ENCODE results near the gene HSF4. TPM values are rescaled to one million over a fixed set of nuclear protein-coding genes. Genes with fewer than 3 reads are reported as not detected.

Gene HSF4
- total and polyA plus RNA-seq, 2 of the 4 experiments (the other 2 are of a cell fraction), result 0.54 to 7.5 TPM

DNA sequence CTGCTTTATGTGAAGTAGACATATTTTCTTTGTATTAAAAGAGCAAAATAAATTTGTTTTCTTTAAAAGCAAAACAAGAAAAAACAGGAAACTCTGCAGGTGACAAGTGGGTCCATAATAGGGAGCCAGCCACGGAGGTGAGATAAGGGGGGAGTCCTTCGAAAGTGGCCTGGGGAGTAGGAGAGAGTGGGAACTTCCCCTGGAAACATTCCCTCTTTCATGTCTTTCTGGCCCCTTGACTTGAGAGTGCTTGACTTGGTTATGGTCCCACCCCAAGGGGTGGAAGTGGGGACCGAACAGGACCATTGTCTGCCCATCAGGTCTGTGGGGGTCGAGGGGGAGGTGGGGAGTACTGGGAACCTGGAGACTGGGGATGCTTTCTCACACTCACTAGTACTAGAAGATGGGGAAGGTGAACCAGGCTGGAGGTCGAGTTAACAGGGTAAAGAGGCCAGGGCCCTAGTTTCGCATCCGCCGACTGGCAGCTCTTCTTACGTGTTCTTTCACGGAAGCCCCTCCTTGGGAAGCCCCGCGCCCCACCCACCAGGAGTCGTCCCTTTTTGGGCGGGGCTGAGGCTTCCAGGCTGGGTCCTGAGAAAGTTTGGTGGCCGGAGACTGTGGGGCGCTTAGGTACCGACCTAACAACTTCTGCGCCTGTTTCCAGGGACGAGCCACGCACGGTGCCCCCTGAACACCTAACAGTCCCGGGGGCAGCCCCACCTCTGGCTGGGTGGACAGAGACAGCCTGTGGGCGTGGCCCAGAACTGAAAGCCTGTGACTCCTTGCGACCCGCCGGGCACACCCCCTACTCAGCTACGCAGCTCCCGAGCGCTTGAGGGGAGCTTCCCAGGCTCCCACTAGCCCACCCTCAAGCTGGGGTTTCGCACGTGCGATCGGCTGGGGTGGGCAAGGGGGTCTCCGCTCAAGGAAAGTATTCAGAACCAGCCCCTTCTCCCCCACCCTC, 5.6 kb upstream of the HSF4 start:
- ChIA-PET POLR2A (ENCODE audit: unreplicated experiment) (no interaction called here), CTCF (interaction anchor here (0.9 kb wide), 1 partner anchor 141 kb away, joined by 3 read pairs; no protein-coding TSS in a partner anchor)
- WGBS, 2 experiments (ENCODE audit: extremely low coverage in 2 of 2, insufficient read length in 1 of 2), result 0% methylated on average over 4 of the region's 34 CpGs; no CpG with 5 or more reads in 1 of the 2 experiments

More for the DNA sequence above, 5.6 kb upstream of the HSF4 start:
- Histone ChIP-seq H2BK5ac (ENCODE audit: low read depth, low read length, poor library complexity, severe bottlenecking) (no peak overlapping the region), H3K56ac (ENCODE audit: extremely low read depth, insufficient read depth, low read length) (no peak overlapping the region), H3K9me1 (ENCODE audit: insufficient read depth, low read length) (peaks cover 5% of the 10 kb centered on the region; the same call in 1 of the 2 replicates), H3K27me3 (ENCODE audit: control insufficient read depth, insufficient read depth, low read length) (peaks cover 7% of the 10 kb centered on the region; the same call in 1 of the 2 replicates), H3K4me3 (ENCODE audit: insufficient read depth, low read depth, low read length) (peak overlapping the region; percentile 86), H4K8ac (ENCODE audit: low read depth in 2 of 2, low read length in 2 of 2) (peak overlapping the region; percentile 60 to 84; a peak in 2 of 4 replicates), H3K9ac (ENCODE audit: low read depth, low read length) (peak overlapping the region; percentile 68), H2BK120ac (ENCODE audit: low read depth, low read length) (no peak overlapping the region), H4K20me1 (ENCODE audit: insufficient read depth, low read length) (peaks cover 30% of the 10 kb centered on the region), H2BK20ac (ENCODE audit: low read depth, low read length) (no peak overlapping the region), H4K91ac (ENCODE audit: insufficient read depth, low read depth, low read length) (peak overlapping the region; percentile 11; the same call in 1 of the 2 replicates), H3K4me1 (ENCODE audit: control insufficient read depth, insufficient read depth, low read length) (peaks cover 14% of the 10 kb centered on the region; the same call in 1 of the 2 replicates), H3K4me2 (ENCODE audit: low read depth, low read length) (peak overlapping the region; percentile 87), H3K18ac (ENCODE audit: low read depth, low read length) (no peak overlapping the region), H2AK9ac (replicated peaks; ENCODE audit: low read depth, low read length, poor library complexity) (peak overlapping the region; percentile 96), H3K4ac (ENCODE audit: low read depth, low read length) (peak overlapping the region; percentile 75), H2AFZ (replicated peaks; ENCODE audit: low read length, poor library complexity) (peak overlapping the region; percentile 99), H2BK15ac (ENCODE audit: low read depth, low read length) (no peak overlapping the region), H2AK5ac (ENCODE audit: low read depth, low read length) (peak overlapping the region; percentile 76; the same call in 1 of the 2 replicates), H3K36me3 (ENCODE audit: control insufficient read depth, insufficient read depth, low read length) (peaks cover 3% of the 10 kb centered on the region; the same call in 1 of the 2 replicates), H3K23ac (ENCODE audit: low read depth, low read length) (peak overlapping the region; percentile 30; the same call in 1 of the 2 replicates), H4K5ac (ENCODE audit: low read depth, low read length) (no peak overlapping the region), H3K9me3 (ENCODE audit: control insufficient read depth, insufficient read depth, low read length) (no peaks in the 10 kb centered on the region), H3K27ac (ENCODE audit: insufficient read depth, low read length) (peak overlapping the region; percentile 24; the same call in 1 of the 2 replicates), H3K14ac (replicated peaks; ENCODE audit: low read depth, low read length) (peak overlapping the region; percentile 77), H3K79me1 (ENCODE audit: low read depth in 1 of 2, low read length in 2 of 2) (peaks cover 10 to 25% of the 10 kb centered on the region in 2 experiments; a peak in 2 of 4 replicates)
- ATAC-seq (ENCODE audit: low read depth), result peak; percentile 7; the same call in 1 of the 2 replicates
- in situ Hi-C loops (cut with MboI; ENCODE audit: low sequenced_read_pairs) (loop anchor here (5.0 kb wide), 1 partner anchor 197 kb away; the partner anchor contains the start of gene CES3), dilution Hi-C loops (cut with HindIII; ENCODE audit: low sequenced_read_pairs, unreplicated experiment) (no loop called here), intact Hi-C loops (cut with micrococcal nuclease) (loop anchor here (1.0 to 10.0 kb wide), 2 partner anchors 26 to 264 kb away; no protein-coding TSS in a partner anchor)
- DNase-seq, result no peak
- no TSS peak for BruUV-seq (replicated peaks)
- TF ChIP-seq, protein P1, sequence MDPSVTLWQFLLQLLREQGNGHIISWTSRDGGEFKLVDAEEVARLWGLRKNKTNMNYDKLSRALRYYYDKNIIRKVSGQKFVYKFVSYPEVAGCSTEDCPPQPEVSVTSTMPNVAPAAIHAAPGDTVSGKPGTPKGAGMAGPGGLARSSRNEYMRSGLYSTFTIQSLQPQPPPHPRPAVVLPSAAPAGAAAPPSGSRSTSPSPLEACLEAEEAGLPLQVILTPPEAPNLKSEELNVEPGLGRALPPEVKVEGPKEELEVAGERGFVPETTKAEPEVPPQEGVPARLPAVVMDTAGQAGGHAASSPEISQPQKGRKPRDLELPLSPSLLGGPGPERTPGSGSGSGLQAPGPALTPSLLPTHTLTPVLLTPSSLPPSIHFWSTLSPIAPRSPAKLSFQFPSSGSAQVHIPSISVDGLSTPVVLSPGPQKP (IDR thresholded peaks at IDR 0.05; ENCODE audit: borderline replicate concordance, low read depth, low read length), result no peak
- no peak for TF ChIP-seq BHLHE40 (IDR thresholded peaks at IDR 0.05; ENCODE audit: low read depth, low read length)
- no peak for TF ChIP-seq CHD1 (IDR thresholded peaks at IDR 0.05; ENCODE audit: low read depth, low read length)
- 0 out of 2 replicates have a peak, but pooled peaks have one; percentile 7 for TF ChIP-seq MAZ (IDR thresholded peaks at IDR 0.05; ENCODE audit: borderline replicate concordance, low read depth, low read length)
- TF ChIP-seq, protein P2, sequence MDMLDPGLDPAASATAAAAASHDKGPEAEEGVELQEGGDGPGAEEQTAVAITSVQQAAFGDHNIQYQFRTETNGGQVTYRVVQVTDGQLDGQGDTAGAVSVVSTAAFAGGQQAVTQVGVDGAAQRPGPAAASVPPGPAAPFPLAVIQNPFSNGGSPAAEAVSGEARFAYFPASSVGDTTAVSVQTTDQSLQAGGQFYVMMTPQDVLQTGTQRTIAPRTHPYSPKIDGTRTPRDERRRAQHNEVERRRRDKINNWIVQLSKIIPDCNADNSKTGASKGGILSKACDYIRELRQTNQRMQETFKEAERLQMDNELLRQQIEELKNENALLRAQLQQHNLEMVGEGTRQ (IDR thresholded peaks at IDR 0.05; ENCODE audit: low read depth, low read length), result no peak
- no peak for TF ChIP-seq RCOR1 (IDR thresholded peaks at IDR 0.05; ENCODE audit: insufficient replicate concordance, low read length)
- TF ChIP-seq, protein P3, sequence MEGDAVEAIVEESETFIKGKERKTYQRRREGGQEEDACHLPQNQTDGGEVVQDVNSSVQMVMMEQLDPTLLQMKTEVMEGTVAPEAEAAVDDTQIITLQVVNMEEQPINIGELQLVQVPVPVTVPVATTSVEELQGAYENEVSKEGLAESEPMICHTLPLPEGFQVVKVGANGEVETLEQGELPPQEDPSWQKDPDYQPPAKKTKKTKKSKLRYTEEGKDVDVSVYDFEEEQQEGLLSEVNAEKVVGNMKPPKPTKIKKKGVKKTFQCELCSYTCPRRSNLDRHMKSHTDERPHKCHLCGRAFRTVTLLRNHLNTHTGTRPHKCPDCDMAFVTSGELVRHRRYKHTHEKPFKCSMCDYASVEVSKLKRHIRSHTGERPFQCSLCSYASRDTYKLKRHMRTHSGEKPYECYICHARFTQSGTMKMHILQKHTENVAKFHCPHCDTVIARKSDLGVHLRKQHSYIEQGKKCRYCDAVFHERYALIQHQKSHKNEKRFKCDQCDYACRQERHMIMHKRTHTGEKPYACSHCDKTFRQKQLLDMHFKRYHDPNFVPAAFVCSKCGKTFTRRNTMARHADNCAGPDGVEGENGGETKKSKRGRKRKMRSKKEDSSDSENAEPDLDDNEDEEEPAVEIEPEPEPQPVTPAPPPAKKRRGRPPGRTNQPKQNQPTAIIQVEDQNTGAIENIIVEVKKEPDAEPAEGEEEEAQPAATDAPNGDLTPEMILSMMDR (conservative IDR thresholded peaks at IDR 0.05; ENCODE audit: low read depth, low read length), result no peak
- TF ChIP-seq SMC3 (IDR thresholded peaks at IDR 0.05; ENCODE audit: low read depth, low read length), result no peak
